Erythroblast (primary cell): ENCODE measurements around the gene SPN.

Experiments
- GATA1 ChIP-seq: IDR thresholded peaks from 2 replicates; pipeline ENCODE4 v1.6.1; 2011; ENCODE audit warnings: low read depth, mild to moderate bottlenecking, control low read depth, low read length, moderate library complexity
- POLR2A ChIP-seq: IDR thresholded peaks from 2 replicates; pipeline ENCODE4 v1.6.1; 2011; ENCODE audit warnings: mild to moderate bottlenecking, low read length

DNA sequence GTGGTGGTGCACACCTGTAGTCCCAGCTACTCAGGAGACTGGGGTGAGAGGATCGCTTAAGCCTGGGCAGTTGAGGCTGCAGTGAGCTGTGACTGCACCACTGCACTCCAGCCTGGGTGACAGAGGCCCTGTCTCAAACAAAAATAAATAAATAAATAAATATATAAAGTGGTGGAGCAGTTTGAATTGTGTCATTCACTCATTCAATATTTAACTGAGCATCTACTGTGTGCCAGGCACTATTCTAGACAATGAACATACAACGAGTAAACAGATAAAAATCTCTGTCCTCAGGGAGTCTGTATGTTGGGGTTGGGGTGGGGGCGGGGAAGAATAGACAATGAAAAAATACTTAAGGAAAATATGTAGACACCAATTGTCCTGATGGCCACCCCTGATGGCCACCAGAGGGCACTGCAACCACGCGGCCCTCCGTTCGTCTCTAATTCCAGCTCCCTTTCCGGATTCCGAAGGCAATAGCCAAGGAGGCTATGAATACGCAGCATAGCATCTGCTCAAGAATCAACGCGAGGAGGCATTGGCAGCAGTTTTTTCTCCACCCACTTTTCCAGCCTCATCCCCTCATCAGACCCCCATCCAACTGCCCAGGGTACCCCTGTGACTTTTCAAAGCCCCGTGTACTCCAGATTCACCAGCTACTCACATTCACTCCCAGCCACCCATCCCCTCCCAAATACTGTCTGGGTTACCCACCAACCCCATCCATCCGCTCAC, 37.4 kb downstream of the SPN start:
- TF ChIP-seq POLR2A (no peak), GATA1 (no peak)
